Cardiac fibroblast (primary cell): ENCODE data around the gene ATP13A1.

Source experiments
- DNase-seq, 2 donors: peaks; one replicate each; pipeline versions ENCODE4 v3.0.0 to v3.0.0-alpha.2; 2010; ENCODE audit warnings: low read depth in 2 of 2
- H3K4me3 ChIP-seq, 2 donors: replicated peaks in 1 of 2; 1 replicate in 1 of 2; 2 replicates in 1 of 2; pipeline ENCODE4 v1.5.1; 2011; ENCODE audit warnings: low read depth in 2 of 2, low read length in 2 of 2, mild to moderate bottlenecking in 2 of 2, moderate library complexity in 1 of 2
- TF ChIP-seq, protein P1 (sequence below): IDR thresholded peaks from one replicate; pipeline ENCODE4 v1.5.1; 2011; ENCODE audit warnings: low read depth, mild to moderate bottlenecking, low read length, inconsistent platforms

ATP13A1 gene

DNA sequence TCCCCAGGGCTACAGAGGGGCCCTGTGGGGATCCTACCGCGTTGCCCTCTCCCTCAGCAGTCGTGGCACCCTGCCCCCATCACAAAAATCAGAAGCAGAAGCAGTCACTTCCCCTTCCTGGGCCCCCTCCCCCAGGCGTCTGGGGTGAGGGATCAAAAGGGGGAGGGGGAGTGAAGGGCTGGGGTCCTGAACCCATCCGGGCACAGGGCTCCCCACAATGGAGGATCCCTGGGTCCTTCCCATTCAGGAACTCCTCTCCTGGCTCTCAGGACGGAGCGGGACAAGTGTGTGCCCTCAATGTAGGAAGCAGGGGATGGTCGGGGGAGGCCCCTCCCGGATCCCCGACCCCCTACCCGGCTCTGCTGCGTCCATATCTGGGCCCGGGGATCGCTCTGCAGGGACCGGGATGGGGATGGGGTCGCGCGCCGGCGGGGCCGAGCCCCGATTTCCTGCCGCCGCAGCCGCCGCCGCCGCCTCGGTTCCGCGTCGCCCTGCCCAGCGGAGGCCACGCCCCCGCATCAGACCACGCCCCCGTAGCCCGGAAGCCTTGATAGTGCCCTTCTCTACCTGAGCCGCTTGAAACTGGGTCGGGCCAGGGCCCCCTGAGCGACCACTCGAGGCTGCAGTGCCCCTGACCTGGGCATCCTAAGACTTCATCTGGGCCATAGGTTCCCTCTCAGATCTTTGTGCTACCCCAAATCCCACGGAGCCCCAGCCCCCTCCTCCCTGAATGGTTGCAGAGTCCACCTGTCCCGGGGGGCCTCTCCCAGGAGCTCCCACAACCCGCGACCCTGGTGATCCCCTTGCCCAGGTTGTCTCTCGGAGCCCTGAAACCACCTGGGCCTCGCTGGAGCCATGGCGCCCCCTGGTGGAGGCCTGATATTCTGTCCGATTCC is 20.1 kb downstream of the ATP13A1 start, which contains the start of gene GMIP:
Gene GMIP, minus strand, starts transcription at position 500 of the 896 bp plus-strand sequence. Its CDS starts 128 bp downstream, at position 372.
- TF ChIP-seq, protein P1, sequence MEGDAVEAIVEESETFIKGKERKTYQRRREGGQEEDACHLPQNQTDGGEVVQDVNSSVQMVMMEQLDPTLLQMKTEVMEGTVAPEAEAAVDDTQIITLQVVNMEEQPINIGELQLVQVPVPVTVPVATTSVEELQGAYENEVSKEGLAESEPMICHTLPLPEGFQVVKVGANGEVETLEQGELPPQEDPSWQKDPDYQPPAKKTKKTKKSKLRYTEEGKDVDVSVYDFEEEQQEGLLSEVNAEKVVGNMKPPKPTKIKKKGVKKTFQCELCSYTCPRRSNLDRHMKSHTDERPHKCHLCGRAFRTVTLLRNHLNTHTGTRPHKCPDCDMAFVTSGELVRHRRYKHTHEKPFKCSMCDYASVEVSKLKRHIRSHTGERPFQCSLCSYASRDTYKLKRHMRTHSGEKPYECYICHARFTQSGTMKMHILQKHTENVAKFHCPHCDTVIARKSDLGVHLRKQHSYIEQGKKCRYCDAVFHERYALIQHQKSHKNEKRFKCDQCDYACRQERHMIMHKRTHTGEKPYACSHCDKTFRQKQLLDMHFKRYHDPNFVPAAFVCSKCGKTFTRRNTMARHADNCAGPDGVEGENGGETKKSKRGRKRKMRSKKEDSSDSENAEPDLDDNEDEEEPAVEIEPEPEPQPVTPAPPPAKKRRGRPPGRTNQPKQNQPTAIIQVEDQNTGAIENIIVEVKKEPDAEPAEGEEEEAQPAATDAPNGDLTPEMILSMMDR = peak; percentile 86
- peak; percentile 47 to 52 for DNase-seq
- H3K4me3 ChIP-seq = peak within 1 kb of the TSS; percentile 81 to 85

DNA sequence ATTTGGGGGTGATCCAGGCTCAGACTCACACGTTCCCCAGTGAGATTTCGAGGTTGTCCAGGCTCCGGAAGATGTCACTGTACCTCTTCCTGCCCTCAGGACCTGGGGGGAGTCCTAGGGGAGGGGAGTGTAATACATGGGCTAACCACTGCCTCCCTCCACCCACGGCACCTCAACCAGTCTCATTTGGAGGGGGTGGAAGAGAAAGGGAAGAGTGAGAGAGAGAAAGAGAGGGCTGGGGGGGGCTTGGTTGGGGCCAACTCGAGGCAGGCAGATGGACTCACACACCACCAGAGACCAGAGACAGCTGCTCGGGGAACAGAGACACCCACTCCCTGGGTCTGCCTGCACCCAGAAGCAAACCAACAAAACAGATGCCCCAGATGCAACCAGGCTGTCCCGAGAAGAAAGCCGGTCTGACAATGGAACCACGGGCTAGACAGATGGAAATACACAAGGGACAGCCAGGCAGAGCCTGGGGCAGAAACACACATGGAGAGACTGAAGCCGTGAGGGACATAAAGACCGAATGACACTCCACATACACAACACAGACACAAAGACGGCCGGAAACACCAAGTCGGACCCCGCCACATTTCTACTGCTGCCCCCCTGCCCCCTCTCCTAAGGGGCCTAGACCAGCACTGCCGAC is 20.8 kb downstream of the ATP13A1 start:
- TF ChIP-seq, protein P1 = no peak
- peak overlapping the region; percentile 81 to 85 for H3K4me3 ChIP-seq
- peak in 1 of 2 donors; percentile 9 for DNase-seq

DNA sequence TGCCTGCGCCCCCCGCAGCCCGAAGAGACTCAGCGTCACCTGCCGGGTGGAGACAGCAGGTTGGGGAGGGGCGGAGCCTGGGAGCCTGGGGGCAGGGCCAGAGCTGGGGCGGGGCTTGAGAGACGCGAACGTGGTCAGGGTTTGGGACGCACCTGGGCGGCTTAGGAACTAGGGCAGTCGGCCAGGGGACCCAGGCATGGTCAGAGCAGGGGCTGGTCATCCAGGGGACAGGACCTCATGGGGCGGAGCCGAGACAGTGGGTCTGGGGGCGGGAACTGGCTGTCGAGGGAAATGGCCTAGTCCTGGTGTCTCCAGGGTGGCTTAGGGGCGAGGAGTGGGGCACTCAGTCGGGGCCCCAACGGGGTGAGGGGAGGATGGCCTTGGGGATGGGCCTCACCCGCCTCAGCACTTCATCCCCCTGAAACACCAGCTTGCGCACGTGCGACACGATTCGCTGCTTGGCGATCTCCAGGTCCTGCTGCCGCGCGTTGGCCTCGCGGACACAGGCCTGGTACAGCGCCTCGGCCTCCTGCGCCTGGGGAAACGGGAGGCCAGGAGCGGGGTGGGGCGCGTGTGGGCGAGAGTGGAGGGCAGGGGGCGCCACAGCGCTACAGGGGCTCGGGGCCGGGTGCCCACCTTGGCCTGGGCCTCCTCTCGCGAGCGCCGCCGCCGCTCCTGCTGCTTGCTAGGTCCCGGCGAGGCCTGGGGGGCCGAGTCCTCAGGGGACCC is 25.8 kb downstream of the ATP13A1 start:
- H3K4me3 ChIP-seq = no peak overlapping the region
- no peak for DNase-seq
- TF ChIP-seq, protein P1 = no peak

DNA sequence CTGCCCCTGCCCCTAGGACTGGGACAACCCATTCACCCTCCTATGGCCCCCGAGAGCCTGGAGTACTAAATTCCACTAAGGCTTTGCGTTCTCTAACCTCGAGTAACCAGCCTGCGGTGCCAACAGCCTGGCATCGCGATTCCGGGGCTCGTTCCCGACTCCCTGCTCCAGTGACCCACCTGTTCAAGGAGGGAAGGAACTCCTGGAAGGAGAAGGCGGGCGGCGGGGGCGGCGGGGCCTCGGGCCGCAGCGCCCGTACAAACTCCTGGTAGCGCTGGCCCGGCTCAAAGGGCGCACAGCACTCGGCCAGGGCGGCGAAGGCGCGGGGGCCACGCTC is 26.3 kb downstream of the ATP13A1 start:
- no peak overlapping the region for H3K4me3 ChIP-seq
- no peak for DNase-seq
- TF ChIP-seq, protein P1 = no peak

DNA sequence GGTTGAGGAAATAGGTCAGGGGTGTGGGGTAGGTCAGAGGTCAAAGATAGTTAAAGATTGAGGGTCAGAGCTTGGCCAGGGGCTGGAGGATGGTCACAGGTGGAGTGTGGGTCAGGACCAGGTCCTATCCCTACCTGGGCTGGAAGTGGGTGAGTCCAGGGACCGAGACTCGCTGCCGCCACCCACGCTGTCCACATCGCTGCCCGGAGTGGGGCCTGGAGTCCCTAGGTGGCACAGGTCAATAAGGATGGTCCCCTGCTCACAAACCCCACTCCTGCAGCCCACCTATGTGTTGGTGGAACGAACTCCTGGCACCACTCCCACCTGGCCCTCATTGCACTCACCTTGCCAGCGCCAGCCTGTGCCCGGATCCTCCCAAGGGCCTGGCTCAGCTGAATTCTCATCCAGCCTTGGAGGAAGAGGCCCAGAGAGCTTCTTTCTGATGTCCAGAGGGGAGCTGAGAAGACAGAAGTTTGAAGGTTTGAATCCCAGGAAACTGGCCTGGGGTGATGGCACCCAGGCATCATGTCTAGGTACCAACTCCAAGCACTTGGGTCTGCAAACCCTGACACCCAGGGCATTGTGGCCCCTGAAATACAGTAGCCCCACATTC is 26.8 kb downstream of the ATP13A1 start:
- H3K4me3 ChIP-seq = no peak overlapping the region
- TF ChIP-seq, protein P1 = no peak
- DNase-seq = no peak

DNA sequence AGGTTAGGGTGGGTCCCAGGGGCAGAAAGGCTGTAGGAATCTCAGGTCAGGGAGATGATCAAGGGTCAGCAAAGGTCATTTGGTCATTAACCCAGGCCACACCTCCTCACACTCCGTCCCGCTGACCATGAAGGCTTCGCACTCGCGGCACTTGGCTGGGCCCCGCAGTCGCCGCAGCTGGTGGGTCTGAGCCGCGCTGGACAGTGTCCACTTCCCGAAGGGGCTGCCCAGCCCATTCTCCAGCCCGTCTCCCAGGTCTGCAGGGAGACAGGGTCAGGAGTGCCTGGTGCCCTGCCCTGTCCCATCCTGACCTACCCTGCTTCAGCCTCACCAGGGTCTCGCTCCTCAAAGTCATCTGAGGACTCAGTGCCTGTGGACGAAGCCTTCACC is 28.2 kb downstream of the ATP13A1 start:
- H3K4me3 ChIP-seq = no peak overlapping the region
- TF ChIP-seq, protein P1 = no peak
- no peak for DNase-seq
